ENCODE data around the gene TMEM150A.
"Not testable (repeated sequence)": the region's sequence is repeated elsewhere in the genome, so short reads cannot be mapped to it uniquely, and the experiment has no call there.

The TMEM150A gene

GRCh38 chr2:85577386-85578242, 24.9 kb downstream of the TMEM150A start, which contains the start of gene VAMP8:
Gene VAMP8, plus strand, starts transcription at chr2:85577586. Its CDS starts 61 bp downstream, at chr2:85577647.
- DNase-seq (ENCODE audit: low read depth in 1 of 2, low spot score in 1 of 2): peak in 1 of 2 donors; percentile 42

GRCh38 chr2:85577063-85577385, 25.5 kb downstream of the TMEM150A start:
- DNase-seq (ENCODE audit: low read depth in 1 of 2, low spot score in 1 of 2): no peak

- DNase-seq (ENCODE audit: low read depth in 1 of 2, low spot score in 1 of 2): no peak
These were observed 26.8 kb downstream of the TMEM150A start for GRCh38 chr2:85575739-85576138.

GRCh38 chr2:85566265-85566664, 36.2 kb downstream of the TMEM150A start:
- no peak for DNase-seq (ENCODE audit: low read depth in 1 of 2, low spot score in 1 of 2)

- no peak for DNase-seq (ENCODE audit: low read depth in 1 of 2, low spot score in 1 of 2)
These were observed 38.3 kb downstream of the TMEM150A start for GRCh38 chr2:85564144-85564563.

GRCh38 chr2:85561280-85562212, 41.0 kb downstream of the TMEM150A start, which contains the start of gene GGCX:
Gene GGCX, minus strand, starts transcription at chr2:85561493. Its CDS starts 65 bp downstream, at chr2:85561428.
- DNase-seq (ENCODE audit: low read depth in 1 of 2, low spot score in 1 of 2): peak; percentile 88 to 91

GRCh38 chr2:85560812-85561279, 41.7 kb downstream of the TMEM150A start:
- DNase-seq (ENCODE audit: low read depth in 1 of 2, low spot score in 1 of 2): no peak

- DNase-seq (ENCODE audit: low read depth in 1 of 2, low spot score in 1 of 2): not testable (repeated sequence)
These were observed 42.1 kb downstream of the TMEM150A start for GRCh38 chr2:85560403-85560726.

- no peak for DNase-seq (ENCODE audit: low read depth in 1 of 2, low spot score in 1 of 2)
These were observed 44.3 kb downstream of the TMEM150A start for GRCh38 chr2:85558160-85558559.

- DNase-seq (ENCODE audit: low read depth in 1 of 2, low spot score in 1 of 2): no peak
These were observed 45.4 kb downstream of the TMEM150A start for GRCh38 chr2:85557130-85557529.

GRCh38 chr2:85554980-85555612, 47.4 kb downstream of the TMEM150A start:
- no peak for DNase-seq (ENCODE audit: low read depth in 1 of 2, low spot score in 1 of 2)

- no peak for DNase-seq (ENCODE audit: low read depth in 1 of 2, low spot score in 1 of 2)
These were observed 49.3 kb downstream of the TMEM150A start for GRCh38 chr2:85553184-85553583.

GRCh38 chr2:85551698-85552678, 50.5 kb downstream of the TMEM150A start:
- DNase-seq (ENCODE audit: low read depth in 1 of 2, low spot score in 1 of 2): peak; percentile 76 to 83

GRCh38 chr2:85550486-85550885, 52.0 kb downstream of the TMEM150A start:
- no peak for DNase-seq (ENCODE audit: low read depth in 1 of 2, low spot score in 1 of 2)

- DNase-seq (ENCODE audit: low read depth in 1 of 2, low spot score in 1 of 2): no peak
These were observed 52.7 kb downstream of the TMEM150A start for GRCh38 chr2:85549826-85550225.

GRCh38 chr2:85549095-85549494, 53.4 kb downstream of the TMEM150A start:
- DNase-seq (ENCODE audit: low read depth in 1 of 2, low spot score in 1 of 2): no peak

- DNase-seq (ENCODE audit: low read depth in 1 of 2, low spot score in 1 of 2): no peak
These were observed 53.9 kb downstream of the TMEM150A start for GRCh38 chr2:85548608-85548900.
